NCI-H2227 (cell line): ENCODE measurements around the gene LRIG3.

Experiments used
- DNase-seq: peaks from one replicate; lab custom pipeline; 2025; ENCODE audit not compliant: unreplicated experiment; lab: John Stamatoyannopoulos, UW

Gene LRIG3

GRCh38 chr12:58931518-58931917 lies 11.2 kb upstream of the LRIG3 start:
- DNase-seq: no peak

DNA sequence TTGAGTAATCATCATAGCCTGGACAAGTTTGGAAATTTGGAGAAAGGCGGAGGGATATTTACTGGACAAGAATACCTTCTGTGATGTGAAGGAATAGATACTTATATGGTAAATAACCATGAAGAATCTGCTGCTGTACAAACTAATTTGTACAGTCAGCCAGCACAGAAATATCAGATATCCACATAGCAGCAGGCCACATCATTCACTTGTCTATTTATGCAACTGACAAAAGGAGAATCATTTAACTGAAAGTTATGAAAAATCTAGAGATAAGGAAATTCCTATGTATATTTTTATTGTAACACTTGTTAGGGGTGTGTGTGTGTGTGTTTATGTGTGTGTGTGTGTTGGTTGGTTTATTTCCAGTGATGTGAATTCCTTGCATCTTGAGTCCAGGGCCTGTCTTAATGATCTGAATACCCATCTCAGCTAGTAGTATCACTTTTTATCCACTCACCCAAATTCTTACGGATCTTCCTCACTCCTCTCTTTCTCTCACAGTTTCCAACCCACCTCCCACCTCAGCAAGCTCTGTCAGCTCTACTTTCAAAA lies 10.5 kb upstream of the LRIG3 start:
- no peak for DNase-seq

GRCh38 chr12:58927120-58927519 lies 6.8 kb upstream of the LRIG3 start:
- no peak for DNase-seq

GRCh38 chr12:58926586-58926985 lies 6.3 kb upstream of the LRIG3 start:
- no peak for DNase-seq

- no peak for DNase-seq
Observed at GRCh38 chr12:58925751-58926150, 5.4 kb upstream of the LRIG3 start.

DNA sequence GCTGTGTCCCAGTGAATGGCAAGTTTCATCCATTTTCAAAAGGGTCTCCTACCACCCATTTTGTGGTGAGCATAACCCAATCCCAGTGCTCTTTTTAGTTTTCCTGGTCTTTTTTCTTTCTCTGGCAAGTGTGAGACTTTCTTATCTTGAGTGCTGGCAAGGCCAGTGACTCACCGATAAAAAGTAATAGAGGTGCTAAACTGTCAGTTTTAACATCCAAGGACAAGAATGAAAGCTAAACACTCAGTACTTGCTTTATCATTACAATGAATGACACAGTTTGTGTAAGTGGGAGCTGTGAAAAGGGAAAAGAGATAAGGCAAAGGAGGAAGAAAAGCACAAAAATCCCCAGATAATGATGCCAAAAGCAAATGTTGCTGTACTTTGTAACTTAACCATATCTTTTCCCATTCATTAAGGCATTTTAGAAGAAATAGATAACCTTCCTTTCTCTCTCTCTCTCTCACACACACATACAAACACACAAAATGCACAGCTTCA lies 4.9 kb upstream of the LRIG3 start:
- DNase-seq: no peak

DNA sequence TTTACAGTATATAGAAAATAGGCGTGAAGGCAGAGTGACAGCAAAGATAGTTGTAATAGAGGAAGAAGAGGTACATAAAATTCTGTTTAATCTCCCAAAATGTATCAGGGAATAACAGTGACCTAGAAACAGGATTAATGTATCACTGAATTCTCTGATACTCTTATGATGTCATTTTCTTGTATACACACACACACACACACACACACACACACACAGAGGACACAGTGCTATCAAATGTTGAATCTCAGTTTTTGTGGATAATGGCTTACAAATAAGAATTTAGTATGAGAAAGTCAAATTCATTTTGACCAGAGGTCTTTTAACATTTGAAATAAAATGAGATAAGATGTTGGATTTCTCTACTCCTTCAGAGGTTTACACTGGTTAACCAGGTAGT lies 4.3 kb upstream of the LRIG3 start:
- DNase-seq: no peak

GRCh38 chr12:58923781-58924180 lies 3.5 kb upstream of the LRIG3 start:
- no peak for DNase-seq

- no peak for DNase-seq
Observed at GRCh38 chr12:58922849-58923248, 2.5 kb upstream of the LRIG3 start.

DNA sequence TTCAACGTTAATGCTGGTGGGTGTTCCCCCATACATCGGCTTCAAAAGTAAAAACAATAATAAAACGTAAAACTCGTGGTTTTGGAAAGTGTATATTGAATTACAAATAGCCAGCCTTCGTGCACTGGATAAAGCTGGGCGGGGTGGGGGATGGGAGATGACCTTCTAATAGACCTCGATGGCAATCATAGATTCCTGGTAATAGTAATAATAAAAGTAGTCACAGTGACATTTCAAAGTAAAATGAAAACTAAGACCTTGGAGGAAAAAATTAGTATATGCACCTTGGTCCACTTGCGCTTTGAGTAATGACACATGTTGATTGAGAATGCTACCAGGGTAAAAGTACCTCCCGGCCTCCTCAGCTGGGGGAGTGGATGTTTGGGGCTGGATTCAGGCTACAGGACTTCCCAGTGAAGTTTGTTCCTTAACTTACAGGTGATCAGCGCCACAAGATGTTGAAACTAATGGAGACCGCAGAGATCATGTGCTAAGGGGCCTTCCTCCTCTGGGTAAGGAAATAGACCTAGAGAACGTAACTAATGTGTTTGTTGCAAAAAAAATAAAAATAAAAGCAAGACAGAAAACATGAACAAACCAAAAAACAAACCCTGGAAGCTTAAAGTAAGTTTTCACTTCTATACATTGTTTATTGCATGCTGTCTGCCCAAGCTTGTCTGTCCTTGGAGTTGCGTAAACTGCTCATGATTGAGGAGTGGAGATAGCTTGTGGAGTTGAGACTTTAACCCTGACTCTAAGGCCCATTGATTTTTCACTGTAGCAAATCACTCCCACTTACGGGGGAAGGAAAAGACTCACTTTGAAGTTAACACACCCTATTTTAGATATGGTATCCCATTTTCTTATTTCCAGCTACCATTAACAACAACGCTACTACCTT lies 907 bp upstream of the LRIG3 start:
- no peak for DNase-seq

GRCh38 chr12:58919231-58920101 lies 838 bp downstream of the LRIG3 start:
- no peak for DNase-seq

DNA sequence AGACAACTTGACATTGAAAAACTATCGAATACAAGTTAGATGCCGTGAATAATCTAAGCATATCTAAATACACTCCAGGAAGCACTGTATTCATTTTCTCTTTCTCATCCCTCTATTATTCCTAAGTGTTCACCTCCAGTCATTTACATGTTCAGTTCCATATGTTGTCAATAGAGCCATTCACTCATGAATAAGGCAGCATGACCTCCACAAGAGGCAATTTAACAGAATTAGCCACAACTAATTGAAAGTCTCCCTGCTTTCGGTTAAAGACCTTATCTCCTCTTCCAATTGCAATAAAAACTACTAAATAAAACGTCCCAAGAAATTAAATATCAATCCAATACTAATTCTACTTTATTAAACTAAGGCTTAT lies 1.8 kb downstream of the LRIG3 start:
- DNase-seq: no peak

DNA sequence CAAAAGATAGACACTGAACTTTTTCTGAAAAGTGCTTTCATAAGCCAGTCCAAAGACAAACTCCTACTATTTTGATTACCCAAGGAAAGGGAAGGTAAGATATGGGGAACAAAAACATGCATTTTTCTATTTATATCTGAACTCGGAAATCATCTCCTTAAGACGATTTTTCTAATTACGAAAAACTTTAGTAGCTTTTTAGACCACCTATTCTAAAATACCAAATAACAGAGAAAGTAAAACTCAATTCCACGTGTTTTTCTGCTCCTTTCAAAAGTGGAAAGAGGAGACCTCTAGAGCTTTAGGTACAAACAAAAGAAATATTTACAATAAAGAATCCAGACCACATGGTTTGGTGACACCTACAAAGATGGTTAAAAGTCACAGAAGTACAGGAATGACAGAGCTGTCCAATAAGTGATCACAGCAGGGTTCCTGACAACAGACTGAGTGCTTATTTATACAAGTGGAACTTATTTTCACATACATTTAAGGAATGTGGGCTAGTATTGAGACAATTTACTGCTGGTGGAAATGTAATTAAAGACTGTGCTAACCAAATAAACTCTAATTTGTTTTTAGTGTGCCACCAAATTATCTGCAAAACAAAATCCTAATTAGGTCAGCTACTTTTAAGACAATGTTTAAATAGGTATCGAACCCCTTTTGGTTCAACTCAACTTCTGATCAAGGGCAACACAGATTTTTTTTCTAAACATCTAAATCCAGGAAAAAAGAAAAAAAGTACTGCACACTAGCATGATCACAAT lies 2.4 kb downstream of the LRIG3 start:
- no peak for DNase-seq

DNA sequence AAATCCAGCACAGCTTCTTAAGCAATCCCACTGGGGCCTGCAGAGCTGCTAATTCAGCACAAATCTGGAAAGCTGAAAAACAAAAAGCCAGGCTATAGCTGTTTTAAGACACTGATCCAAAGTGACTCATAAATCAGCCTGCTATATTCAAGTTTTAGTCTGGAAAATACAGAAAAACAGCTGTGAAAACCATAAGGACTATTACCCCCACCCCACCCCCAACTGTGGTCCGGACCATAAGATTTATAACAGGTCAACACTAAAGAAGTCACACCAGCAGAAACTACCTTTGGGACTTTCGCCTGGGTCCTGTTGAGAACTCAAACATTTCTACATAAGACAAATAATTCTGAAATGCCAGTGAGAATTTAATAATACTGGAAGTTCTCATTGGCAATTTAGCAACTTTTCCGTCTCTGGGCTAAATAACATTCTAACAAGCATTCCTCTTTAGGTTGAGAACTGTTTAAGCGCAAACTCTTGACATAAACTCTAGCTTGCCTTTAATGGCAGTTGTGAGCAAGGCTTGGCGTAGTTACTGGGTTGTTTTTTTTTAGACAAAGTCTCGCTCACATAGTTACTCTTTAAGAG lies 3.3 kb downstream of the LRIG3 start:
- DNase-seq: no peak

DNA sequence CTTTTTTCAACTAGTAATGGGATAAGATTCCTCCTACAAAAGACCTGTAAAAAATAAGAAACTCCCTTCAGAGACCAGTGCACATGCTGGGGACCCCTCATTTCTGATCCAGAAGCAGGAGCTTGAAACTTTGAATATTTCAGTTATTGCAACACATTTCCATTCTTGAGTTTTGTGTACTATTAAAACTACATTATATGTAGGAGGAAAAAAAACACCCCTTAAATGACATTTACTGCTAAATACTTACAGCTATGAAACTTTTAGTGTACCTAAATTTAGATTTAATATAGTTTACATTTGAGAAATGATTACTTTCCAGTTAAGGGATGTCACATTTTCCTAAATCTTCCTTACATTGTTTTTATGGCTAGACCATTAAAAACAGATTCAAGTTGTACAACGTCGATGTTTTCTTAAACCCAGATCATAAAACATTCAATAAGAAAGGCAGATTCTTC lies 4.1 kb downstream of the LRIG3 start:
- no peak for DNase-seq

- no peak for DNase-seq
Observed at GRCh38 chr12:58915634-58916033, 4.7 kb downstream of the LRIG3 start.

DNA sequence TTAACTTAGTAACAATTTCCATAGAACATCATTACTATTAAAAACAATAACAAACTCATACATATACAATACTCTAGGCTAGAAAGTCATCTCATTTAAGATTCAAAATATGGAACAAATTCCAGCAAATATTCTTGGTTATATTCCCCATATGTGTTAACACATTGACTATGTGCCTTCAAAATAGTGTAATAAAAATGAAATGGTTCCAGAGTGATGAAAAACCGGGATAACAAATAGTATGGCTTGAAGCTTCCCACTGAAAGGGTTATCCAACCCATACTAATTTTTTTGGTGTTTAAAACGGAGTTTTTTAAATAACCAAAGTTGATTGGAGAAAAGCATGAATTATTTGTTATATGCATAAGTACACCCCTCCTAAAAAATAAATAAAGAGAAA lies 5.3 kb downstream of the LRIG3 start:
- no peak for DNase-seq

- DNase-seq: no peak
Observed at GRCh38 chr12:58914457-58914856, 5.8 kb downstream of the LRIG3 start.

DNA sequence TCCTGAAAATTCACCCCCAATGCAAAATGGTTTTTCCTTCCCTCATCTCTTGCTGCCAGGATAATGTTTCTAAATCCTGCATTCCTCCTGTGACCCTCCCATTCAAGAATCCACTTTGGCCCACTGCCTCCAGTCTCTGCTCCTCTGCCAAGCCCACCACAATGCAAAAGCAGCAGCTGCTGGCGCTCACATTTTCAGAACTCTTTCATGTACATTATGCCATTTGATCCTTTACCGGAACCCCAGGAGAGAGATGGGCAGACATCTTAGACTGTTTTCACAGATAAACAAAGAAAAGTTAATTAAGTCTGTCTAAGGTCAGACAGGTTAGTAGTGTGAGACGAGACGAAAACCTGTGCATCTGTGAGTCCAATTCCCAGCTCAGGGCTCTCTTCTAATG lies 12.9 kb downstream of the LRIG3 start:
- no peak for DNase-seq

DNA sequence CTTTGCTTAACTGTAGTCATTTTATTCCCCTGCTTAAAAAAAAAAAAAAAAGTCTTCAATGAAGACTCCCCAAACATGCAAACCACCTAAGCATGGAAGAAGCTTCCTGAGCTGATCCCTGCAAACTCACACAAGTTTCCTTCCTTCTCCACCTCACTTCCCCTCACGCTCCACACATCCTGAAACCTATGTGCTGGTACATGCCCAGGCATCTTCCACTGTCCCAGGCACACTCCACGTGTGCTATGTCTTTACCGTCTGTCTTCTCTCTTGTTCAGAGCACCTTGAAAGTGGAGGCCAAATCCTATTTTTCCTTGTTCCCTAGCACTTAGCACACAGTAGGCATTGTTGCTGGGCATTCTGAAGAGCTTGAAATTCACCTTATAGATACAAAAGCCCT lies 13.4 kb downstream of the LRIG3 start:
- no peak for DNase-seq
